ENCODE results near the gene NEDD4L.

Gene NEDD4L

DNA sequence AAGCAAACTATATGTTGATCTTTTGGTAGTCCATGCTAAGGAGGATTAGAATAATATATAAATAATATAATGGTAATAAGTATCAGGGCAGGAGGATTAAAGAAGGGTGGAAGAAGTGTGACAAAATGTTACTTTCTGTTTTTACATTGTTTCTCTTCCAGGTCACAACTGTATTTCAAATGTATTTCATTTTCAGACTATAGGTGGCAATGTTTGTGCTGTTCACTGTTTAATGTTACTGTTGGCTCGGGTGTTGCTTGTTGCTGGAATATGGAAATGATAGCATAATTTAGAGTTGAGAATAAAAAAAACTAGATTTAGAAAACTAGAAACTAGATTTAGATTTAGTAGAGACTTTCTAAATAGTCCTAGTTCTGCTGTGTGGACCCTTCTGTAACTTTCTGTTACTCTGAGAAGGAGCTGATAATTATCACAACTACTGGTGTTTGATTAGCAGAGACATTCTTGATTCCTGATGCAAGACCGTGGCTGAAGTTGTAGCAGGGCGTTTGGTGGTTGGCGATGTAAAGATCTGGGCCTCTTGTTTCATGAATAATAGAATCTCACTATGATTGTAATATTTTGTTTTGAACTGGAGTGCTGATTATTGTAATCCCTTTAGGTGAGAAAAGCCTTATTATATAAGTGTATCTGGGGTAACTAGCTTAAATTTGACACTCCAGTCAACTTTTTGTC, 7.9 kb downstream of the NEDD4L start:
- H3K4me3 ChIP-seq (ENCODE audit: control insufficient read depth, low read depth, low read length): no peak overlapping the region
- no peak for DNase-seq (ENCODE audit: low read depth)
- TF ChIP-seq CTCF (IDR thresholded peaks at IDR 0.05; ENCODE audit: control insufficient read depth, insufficient read depth, low read depth, low read length, missing control alignments): peak; percentile 31

DNA sequence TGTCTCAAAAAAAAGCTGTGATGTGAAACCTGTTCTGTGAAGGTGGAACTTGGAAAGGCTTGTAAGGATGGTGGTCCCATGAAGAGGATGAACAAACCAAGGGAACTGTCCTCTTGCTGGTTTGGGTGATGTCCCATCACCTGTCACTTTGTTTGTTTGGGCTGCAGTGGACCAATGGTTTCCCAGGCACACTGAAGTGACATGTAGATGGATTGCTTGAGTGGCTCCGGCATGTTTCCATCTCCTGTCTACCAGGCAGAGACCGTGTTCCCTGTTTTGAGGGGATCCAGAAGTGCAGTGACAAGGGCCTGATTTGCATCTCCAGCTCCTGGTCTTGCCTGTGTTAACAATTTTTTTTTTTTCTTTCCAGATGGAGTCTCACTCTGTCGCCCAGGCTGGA, 8.9 kb downstream of the NEDD4L start:
- DNase-seq (ENCODE audit: low read depth): no peak
- no peak overlapping the region for H3K4me3 ChIP-seq (ENCODE audit: control insufficient read depth, low read depth, low read length)
- no peak for TF ChIP-seq CTCF (IDR thresholded peaks at IDR 0.05; ENCODE audit: control insufficient read depth, insufficient read depth, low read depth, low read length, missing control alignments)

- no peak overlapping the region for H3K4me3 ChIP-seq (ENCODE audit: control insufficient read depth, low read depth, low read length)
- no peak for TF ChIP-seq CTCF (IDR thresholded peaks at IDR 0.05; ENCODE audit: control insufficient read depth, insufficient read depth, low read depth, low read length, missing control alignments)
- no peak for DNase-seq (ENCODE audit: low read depth)
Measured at GRCh38 chr18:58054041-58054781, 10.2 kb downstream of the NEDD4L start.

DNA sequence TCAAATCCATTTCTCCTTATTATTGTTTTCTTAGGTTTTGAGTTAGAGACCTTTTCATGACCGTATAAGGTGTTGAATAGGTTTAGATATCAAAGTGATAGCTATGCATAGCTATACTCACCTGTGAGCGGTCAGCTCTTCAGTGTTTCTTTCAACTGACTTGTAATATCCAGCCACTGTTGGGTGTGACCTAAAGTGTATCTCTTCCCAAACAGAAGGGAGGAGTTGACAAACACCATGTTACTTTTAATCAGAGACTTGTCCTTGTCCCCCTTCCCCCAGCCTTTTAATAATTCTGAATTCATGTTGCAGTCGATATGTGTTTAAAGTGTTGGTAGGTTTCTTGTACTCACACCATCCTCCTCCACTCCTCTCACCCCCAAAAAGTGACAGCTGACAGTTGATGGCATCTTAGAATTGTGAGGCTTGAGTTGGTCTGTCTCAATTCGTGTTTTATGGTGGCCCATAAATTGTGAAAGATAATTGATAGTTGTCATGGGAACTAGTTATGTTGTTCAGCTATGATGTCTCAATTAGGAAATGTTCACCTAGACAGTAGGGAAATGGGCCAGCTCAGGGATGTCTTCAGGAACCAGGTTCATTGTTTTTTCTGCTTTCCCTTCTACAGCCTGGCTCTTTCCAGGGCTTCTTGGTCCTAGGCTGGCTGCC, 12.0 kb downstream of the NEDD4L start:
- no peak for TF ChIP-seq CTCF (IDR thresholded peaks at IDR 0.05; ENCODE audit: control insufficient read depth, insufficient read depth, low read depth, low read length, missing control alignments)
- no peak for DNase-seq (ENCODE audit: low read depth)
- no peak overlapping the region for H3K4me3 ChIP-seq (ENCODE audit: control insufficient read depth, low read depth, low read length)

- no peak for TF ChIP-seq CTCF (IDR thresholded peaks at IDR 0.05; ENCODE audit: control insufficient read depth, insufficient read depth, low read depth, low read length, missing control alignments)
- no peak overlapping the region for H3K4me3 ChIP-seq (ENCODE audit: control insufficient read depth, low read depth, low read length)
- DNase-seq (ENCODE audit: low read depth): no peak
Measured at GRCh38 chr18:58056852-58057251, 12.8 kb downstream of the NEDD4L start.

DNA sequence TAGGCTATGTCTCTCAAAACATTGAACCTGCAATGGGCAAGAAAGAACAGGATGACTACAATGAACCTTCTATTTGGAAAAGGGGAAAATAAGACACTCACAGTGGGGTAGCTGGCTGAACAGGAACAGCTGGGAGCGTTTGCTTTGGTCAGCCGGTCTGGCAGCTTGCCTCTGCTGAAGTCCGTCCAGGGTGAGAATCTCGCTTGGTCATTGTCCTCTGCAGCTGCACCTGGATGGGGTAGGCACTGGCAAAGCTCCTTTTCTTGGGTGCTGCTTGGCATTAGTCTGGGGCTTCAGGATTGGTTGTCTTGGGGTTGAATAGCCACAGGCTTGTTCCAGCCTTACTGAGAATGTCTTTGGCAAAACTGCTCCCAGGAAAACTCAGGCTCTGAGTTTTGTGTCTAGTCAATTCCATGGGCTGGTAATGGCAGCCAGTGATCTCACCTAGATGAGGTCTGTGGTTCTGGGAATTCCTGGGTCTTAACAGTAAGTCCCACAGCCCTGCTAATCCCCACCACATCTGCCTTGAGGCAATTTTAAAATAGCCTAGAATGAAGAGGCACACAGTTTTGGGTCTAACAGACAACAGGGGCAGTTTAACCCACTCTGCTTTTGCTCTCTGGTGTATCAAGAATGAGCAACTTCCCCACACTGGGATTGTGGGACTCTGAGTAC, 13.4 kb downstream of the NEDD4L start:
- no peak overlapping the region for H3K4me3 ChIP-seq (ENCODE audit: control insufficient read depth, low read depth, low read length)
- DNase-seq (ENCODE audit: low read depth): no peak
- TF ChIP-seq CTCF (IDR thresholded peaks at IDR 0.05; ENCODE audit: control insufficient read depth, insufficient read depth, low read depth, low read length, missing control alignments): no peak

Data from AG09309 (cell line).